Activated CD8-positive, alpha-beta memory T cell treated with anti-CD3 and anti-CD28 coated beads, Interleukin-2, amount 50 U/mL, for 1 hour (primary cell): ENCODE measurements around the gene KIF2A.

ENCODE experiments used
- DNase-seq: peaks from one replicate; pipeline ENCODE4 v3.0.0-alpha.2; 2020; ENCODE audit errors: extremely low read depth

KIF2A gene

GRCh38 chr5:62328772-62329491, 22.9 kb downstream of the KIF2A start:
- no peak for DNase-seq

DNA sequence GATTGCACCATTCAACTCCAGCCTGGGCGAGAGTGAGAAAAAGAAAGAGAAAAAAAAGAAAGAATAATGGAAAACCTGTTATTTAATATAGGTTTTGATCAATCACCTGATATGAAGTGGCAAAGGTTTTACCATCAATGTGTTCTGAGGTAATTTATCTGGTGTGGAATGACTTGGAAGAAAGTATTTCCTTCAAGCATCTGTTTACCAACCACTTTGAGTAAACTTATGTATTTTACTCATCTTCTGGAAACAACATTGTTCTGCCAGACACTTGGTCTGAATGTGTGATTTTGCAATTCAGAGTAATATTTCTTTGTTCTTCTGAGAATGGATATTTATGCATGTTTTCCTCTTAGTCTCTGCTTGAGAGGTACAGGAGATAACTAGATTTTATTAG, 24.3 kb downstream of the KIF2A start:
- no peak for DNase-seq

GRCh38 chr5:62331921-62332320, 25.9 kb downstream of the KIF2A start:
- no peak for DNase-seq

DNA sequence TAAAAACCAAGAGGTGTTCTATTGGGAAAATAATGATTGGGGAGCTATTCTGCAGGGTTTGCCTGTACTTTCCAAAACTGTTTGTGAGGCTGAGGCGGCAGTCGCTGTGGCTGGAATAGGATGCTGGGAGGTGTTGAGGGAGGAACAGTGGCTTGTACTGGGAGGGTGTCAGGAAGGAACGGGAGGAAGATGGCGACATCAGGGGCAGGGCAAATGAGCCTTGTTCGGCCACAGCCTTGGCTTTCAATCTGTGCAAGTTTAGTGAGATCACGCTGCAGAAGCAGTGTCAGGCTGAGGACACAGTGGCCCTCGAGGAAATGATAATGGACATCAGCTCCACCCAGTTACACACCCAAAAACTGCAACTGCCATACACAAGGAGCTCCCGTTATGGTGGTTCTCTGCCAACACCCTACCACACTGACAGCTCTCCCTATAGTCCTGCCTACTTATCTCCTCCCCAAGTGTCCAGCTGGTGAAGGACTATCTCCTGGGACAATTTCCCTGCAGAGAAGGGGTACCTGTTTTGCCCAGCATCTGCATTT, 27.3 kb downstream of the KIF2A start:
- no peak for DNase-seq

DNA sequence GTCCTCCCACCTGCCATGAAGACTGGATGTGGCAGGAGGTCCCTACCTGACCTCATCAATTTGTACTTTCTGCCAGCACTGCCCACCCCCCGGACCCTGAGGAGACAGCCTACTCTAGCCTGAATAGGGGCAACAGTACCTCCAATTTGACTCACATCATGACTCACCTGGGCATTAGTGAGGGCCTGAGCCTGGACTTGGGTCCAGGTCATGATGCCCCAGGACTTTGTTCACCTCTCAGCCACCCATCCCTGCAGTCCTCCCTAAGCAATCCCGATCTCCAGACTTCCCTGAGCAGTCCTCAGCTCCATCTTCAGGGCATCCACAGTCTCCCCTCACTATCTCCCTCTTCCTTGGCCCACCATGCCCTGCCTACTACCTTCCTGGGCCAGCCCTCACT, 28.1 kb downstream of the KIF2A start:
- DNase-seq = no peak

DNA sequence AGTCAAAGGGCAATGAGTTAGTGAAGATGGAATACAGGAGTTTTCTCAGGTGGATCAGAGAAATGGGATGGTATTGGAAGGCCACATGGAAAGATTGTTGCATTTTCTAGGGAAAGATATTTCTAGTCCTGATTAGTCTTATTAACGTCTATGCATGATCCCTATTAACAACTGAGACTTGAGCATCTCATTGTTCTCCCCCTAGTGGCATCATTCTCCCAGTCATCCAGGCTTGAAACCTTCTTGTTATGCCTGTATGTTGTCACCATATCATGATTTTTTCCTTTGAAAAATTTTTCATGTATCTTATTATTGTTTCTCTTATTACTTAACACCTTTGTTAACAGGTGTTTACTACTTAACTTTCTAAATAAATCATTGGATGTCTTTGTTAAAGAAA, 34.4 kb downstream of the KIF2A start:
- no peak for DNase-seq

- no peak for DNase-seq
Observed at GRCh38 chr5:62340979-62341378, 35.0 kb downstream of the KIF2A start.

DNA sequence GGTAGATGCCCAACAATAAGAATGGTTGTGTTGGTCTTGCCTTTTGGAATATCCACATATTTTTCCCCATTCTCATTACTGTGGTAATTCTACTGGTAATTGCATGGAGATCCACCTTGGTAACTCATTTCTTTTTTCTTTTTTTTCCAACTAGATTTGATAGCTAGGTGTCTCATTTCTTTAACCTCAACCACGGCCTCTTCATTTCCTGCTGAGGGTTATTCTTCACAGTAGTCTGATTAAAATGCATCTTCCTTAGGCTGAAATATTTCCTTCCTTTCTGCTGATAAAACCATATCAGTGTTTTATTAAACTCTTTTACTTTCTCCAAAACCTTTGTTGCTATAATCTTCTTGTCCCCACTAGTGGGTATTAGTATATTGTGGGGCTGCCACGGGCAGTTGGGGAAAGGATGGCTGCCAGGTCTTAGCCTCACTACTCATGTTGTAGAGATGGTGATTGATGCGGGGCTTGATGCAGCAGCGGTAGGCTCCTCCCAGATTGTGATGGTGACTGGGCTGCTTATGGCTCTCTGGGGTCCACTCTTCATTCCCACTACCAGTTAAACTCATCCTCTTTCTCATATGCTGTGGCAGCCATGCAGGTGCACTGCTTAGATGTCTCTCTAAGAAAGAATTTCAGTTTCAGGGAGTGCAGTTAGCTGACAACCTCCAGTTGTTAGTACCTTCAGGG, 35.9 kb downstream of the KIF2A start:
- DNase-seq = no peak

DNA sequence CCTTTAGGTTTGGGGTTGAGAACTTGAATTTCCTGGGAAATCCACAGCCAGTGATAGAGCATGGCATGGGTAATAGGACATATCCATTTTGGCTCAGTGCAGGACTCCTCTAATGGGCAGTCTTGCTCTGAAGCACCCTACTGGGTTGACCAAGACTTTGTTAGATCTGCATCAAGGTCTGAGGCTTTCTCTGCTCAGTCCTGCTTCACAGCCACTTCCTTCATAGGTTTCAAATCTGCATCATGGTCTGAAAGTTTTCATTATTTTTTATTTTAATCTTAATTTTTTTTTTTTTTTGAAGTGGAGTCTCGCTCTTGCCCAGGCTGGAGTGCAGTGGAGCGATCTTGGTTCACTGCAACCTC, 36.5 kb downstream of the KIF2A start:
- DNase-seq = no peak

- DNase-seq = no peak
Observed at GRCh38 chr5:62343428-62343827, 37.4 kb downstream of the KIF2A start.

GRCh38 chr5:62346748-62347147, 40.7 kb downstream of the KIF2A start:
- no peak for DNase-seq

GRCh38 chr5:62347928-62348327, 41.9 kb downstream of the KIF2A start:
- DNase-seq = no peak

GRCh38 chr5:62348723-62349481, 42.9 kb downstream of the KIF2A start:
- DNase-seq = no peak

- no peak for DNase-seq
Observed at GRCh38 chr5:62354028-62354874, 48.2 kb downstream of the KIF2A start.

- DNase-seq = no peak
Observed at GRCh38 chr5:62362701-62363100, 56.7 kb downstream of the KIF2A start.

GRCh38 chr5:62369039-62369438, 63.0 kb downstream of the KIF2A start:
- DNase-seq = no peak

- no peak for DNase-seq
Observed at GRCh38 chr5:62371409-62371808, 65.4 kb downstream of the KIF2A start.

DNA sequence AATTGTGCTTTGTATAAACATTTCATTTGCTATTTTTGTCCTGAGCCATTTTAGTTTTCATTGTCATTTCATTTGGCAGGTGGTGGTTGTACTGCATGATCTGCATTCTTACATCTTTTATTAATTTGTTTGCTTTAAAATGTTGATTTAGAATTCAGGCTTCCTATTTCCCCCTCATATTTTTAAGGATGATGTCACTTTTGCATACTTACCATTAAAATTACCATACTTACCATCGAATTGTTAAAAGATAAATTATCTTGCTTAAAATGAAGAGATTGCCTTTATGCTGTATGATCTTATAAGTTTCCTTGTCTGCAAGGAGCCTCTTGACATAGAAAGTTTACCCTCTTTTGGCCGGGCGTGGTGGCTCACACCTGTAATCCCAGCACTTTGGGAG, 66.6 kb downstream of the KIF2A start:
- DNase-seq = no peak

DNA sequence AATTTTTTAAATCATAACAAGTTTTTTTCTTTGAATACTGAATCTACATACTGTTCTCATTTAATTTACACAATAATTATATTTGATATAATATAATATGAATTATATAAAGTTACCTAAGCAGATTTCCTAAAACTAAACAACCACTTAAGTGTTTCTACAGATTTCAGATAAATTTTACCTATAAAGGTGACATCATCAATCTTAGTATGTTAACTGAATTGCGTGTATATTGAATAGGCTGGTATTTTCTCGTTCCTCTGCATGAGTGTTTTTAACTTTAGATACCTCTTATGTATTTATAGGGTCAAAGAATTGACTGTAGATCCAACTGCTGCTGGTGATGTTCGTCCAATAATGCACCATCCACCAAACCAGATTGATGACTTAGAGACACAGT, 67.4 kb downstream of the KIF2A start:
- DNase-seq = no peak

DNA sequence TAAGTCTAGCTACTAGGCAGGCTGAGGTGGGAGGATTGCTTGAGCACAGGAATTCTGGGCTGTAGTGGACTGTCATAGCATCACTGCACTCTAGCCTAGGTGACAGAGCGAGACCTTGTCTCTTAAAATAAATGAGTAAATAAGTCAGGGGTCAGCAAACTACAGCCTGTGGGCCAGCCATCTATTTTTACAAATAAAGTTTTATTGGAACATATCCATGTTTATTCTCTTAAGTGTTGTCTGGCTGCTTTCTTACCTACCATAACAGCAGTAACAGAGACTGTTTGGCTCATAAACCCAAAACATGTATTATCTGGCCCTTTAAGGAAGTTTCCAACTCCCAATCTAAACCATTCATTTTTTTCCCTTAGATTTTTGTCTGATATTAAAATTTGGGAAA, 68.1 kb downstream of the KIF2A start:
- DNase-seq = no peak

DNA sequence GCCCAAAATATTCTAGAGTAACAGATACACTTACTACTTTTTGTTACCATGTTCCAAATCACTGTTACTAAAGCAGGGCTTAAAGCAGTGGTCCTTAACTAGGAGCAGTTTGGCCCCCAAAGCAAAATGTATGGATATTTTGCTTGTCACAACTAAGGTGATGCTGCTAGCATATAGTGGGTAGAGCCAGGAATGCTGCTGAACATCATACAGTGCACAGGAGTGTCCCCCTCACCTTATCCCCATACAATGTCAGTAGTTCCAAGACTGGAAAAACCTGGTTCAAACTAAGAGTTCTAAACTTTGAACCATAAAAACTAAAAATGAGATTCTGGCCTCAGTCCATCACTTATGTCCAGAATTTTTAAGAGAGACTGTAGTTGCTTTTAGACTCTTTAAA, 69.6 kb downstream of the KIF2A start:
- no peak for DNase-seq

DNA sequence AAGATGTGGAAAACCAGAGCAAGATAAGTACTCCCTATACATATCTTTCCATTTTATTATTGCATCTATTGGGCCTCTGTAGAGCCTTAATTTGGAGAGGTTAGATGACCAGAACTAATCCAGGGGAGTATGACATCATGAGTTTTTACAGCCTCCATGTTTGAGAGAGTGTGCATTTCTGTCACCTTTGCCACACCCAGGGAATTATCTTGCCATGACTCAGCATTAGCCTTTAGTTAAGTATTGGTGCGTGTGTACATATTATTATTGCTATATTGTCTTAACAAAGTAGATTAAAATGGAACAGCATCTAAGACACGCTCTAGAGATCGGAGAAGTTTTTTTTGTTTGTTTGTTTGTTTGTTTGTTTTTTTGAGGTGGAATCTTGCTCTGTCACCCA, 70.1 kb downstream of the KIF2A start:
- no peak for DNase-seq
